Nephron progenitor cell (in vitro differentiated cells): ENCODE measurements around the gene UGDH.
"Not testable (repeated sequence)": the region's sequence is repeated elsewhere in the genome, so short reads cannot be mapped to it uniquely, and the experiment has no call there.

Source experiments
- DNase-seq: peaks from one replicate; pipeline ENCODE4 v3.0.0; 2021
- H3K27ac Mint-ChIP-seq: 2 replicates; pipeline ENCODE4 v1.8.0; 2021; ENCODE audit warnings: mild to moderate bottlenecking, moderate library complexity, mixed read lengths
- H3K27me3 Mint-ChIP-seq: 2 replicates; pipeline ENCODE4 v1.8.0; 2021; ENCODE audit warnings: mild to moderate bottlenecking, low read depth, mixed read lengths; ENCODE audit not compliant: poor library complexity
- H3K36me3 Mint-ChIP-seq: 2 replicates; pipeline ENCODE4 v1.8.0; 2021; ENCODE audit warnings: low read depth, mixed read lengths
- H3K4me1 Mint-ChIP-seq: 2 replicates; pipeline ENCODE4 v1.8.0; 2021; ENCODE audit warnings: mixed read lengths
- H3K4me3 Mint-ChIP-seq: 2 replicates; pipeline ENCODE4 v1.8.0; 2021; ENCODE audit warnings: mild to moderate bottlenecking, moderate library complexity, mixed read lengths
- H3K9me3 Mint-ChIP-seq: 2 replicates; pipeline ENCODE4 v1.8.0; 2021; ENCODE audit warnings: mild to moderate bottlenecking, moderate library complexity, mixed read lengths
- CTCF ChIP-seq: fragments of 200-600 bp; sonication (generic); IDR thresholded peaks from 2 replicates; pipeline ENCODE4 v1.5.0; 2021; ENCODE audit warnings: antibody characterized with exemption

UGDH gene

GRCh38 chr4:39469429-39470077, 57.7 kb downstream of the UGDH start:
- peak; percentile 41 for DNase-seq
- peak; percentile 89 for TF ChIP-seq CTCF

GRCh38 chr4:39467464-39467863, 59.8 kb downstream of the UGDH start:
- Mint-ChIP-seq H3K27ac (no peak overlapping the region), H3K4me1 (peaks cover 10% of the 10 kb centered on the region), H3K36me3 (peaks cover 30% of the 10 kb centered on the region), H3K4me3 (no peak overlapping the region), H3K27me3 (peaks cover 4% of the 10 kb centered on the region), H3K9me3 (no peaks in the 10 kb centered on the region)
- TF ChIP-seq CTCF: no peak
- DNase-seq: no peak

More at GRCh38 chr4:39469429-39470077, 57.7 kb downstream of the UGDH start:
- H3K4me1 Mint-ChIP-seq: peaks cover 10% of the 10 kb centered on the region
- peak overlapping the region; percentile 42 for H3K27ac Mint-ChIP-seq
- no peaks in the 10 kb centered on the region for H3K9me3 Mint-ChIP-seq
- peaks cover 4% of the 10 kb centered on the region for H3K27me3 Mint-ChIP-seq
- H3K4me3 Mint-ChIP-seq: no peak overlapping the region
- H3K36me3 Mint-ChIP-seq: peaks cover 23% of the 10 kb centered on the region

GRCh38 chr4:39466747-39467146, 60.5 kb downstream of the UGDH start:
- DNase-seq: no peak
- peaks cover 30% of the 10 kb centered on the region for H3K36me3 Mint-ChIP-seq
- no peak overlapping the region for H3K4me3 Mint-ChIP-seq
- no peak overlapping the region for H3K27ac Mint-ChIP-seq
- no peaks in the 10 kb centered on the region for H3K9me3 Mint-ChIP-seq
- H3K27me3 Mint-ChIP-seq: peaks cover 4% of the 10 kb centered on the region
- peaks cover 10% of the 10 kb centered on the region for H3K4me1 Mint-ChIP-seq
- no peak for TF ChIP-seq CTCF

- no peaks in the 10 kb centered on the region for H3K9me3 Mint-ChIP-seq
- H3K27me3 Mint-ChIP-seq: peaks cover 4% of the 10 kb centered on the region
- peaks cover 33% of the 10 kb centered on the region for H3K36me3 Mint-ChIP-seq
- no peak for TF ChIP-seq CTCF
- no peak overlapping the region for H3K4me3 Mint-ChIP-seq
- H3K27ac Mint-ChIP-seq: no peak overlapping the region
- H3K4me1 Mint-ChIP-seq: peaks cover 14% of the 10 kb centered on the region
- DNase-seq: no peak
Observed at GRCh38 chr4:39464886-39465501, 62.2 kb downstream of the UGDH start.

- peak within 1 kb of the TSS; percentile 98 for H3K4me3 Mint-ChIP-seq
- H3K27me3 Mint-ChIP-seq: peaks cover 4% of the 10 kb centered on the region
- peak within 1 kb of the TSS; percentile 100 for H3K27ac Mint-ChIP-seq
- H3K36me3 Mint-ChIP-seq: peaks cover 64% of the 10 kb centered on the region
- H3K4me1 Mint-ChIP-seq: peaks cover 34% of the 10 kb centered on the region
- peak; percentile 90 for DNase-seq
- H3K9me3 Mint-ChIP-seq: no peaks in the 10 kb centered on the region
- TF ChIP-seq CTCF: no peak
Observed at GRCh38 chr4:39458505-39459300, 68.5 kb downstream of the UGDH start, which contains the start of the genes LIAS and RPL9. TSS of gene LIAS (plus strand) at chr4:39459056. CDS start at chr4:39459118, 62 bp downstream. TSS of gene RPL9 (minus strand) at chr4:39458922. CDS start at chr4:39458439, 483 bp downstream.

GRCh38 chr4:39458161-39458504, 69.1 kb downstream of the UGDH start:
- DNase-seq, H3K27me3 Mint-ChIP-seq, H3K9me3 Mint-ChIP-seq: not testable (repeated sequence)
- Mint-ChIP-seq H3K4me1 (peaks cover 34% of the 10 kb centered on the region), H3K4me3 (peak overlapping the region; percentile 98), H3K36me3 (peaks cover 64% of the 10 kb centered on the region), H3K27ac (peak overlapping the region; percentile 100)
